ENCODE measurements around the gene MEIOB. TPM values are rescaled to one million over a fixed set of nuclear protein-coding genes. Genes with fewer than 3 reads are reported as not detected.

MEIOB gene
- total RNA-seq, 1 donor from 2014 or later: 3.7 TPM

DNA sequence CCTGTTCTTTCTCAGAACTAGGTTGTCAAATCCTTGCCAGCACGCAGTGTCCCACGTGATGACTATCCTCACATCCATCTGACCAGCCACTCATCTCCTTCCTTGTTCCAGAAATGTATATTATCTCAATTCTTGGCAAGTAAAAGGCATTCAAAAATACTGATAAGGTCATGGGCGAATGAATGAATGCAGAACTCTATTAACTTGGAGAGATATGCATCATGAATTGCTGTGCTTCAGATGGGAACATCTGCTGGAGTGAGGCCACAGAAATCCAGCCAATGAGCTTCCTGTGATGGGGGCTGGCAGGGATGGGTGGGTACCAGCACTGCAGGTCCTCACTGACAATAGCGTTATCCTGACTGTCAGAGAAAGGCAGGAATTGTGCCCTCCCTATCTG lies 26.0 kb downstream of the MEIOB start:
- no peaks in the 10 kb centered on the region for H3K36me3 ChIP-seq
- no peak overlapping the region for H3K27ac Mint-ChIP-seq
- H3K27me3 ChIP-seq: peaks cover 48% of the 10 kb centered on the region
- H3K4me3 ChIP-seq: no peak overlapping the region
- TF ChIP-seq, protein P1, sequence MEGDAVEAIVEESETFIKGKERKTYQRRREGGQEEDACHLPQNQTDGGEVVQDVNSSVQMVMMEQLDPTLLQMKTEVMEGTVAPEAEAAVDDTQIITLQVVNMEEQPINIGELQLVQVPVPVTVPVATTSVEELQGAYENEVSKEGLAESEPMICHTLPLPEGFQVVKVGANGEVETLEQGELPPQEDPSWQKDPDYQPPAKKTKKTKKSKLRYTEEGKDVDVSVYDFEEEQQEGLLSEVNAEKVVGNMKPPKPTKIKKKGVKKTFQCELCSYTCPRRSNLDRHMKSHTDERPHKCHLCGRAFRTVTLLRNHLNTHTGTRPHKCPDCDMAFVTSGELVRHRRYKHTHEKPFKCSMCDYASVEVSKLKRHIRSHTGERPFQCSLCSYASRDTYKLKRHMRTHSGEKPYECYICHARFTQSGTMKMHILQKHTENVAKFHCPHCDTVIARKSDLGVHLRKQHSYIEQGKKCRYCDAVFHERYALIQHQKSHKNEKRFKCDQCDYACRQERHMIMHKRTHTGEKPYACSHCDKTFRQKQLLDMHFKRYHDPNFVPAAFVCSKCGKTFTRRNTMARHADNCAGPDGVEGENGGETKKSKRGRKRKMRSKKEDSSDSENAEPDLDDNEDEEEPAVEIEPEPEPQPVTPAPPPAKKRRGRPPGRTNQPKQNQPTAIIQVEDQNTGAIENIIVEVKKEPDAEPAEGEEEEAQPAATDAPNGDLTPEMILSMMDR (IDR thresholded peaks at IDR 0.05): no peak
- no peak for TF ChIP-seq EZH2phosphoT487 (IDR thresholded peaks at IDR 0.05)
- no peak for TF ChIP-seq EZH2 (IDR thresholded peaks at IDR 0.05)
- no peak overlapping the region for H3K27ac ChIP-seq
- no peaks in the 10 kb centered on the region for H3K4me1 ChIP-seq
- H4K20me1 ChIP-seq (ENCODE audit: low read depth): no peaks in the 10 kb centered on the region
- DNase-seq (ENCODE audit: low spot score): no peak
- no peak overlapping the region for H3K9ac ChIP-seq
- no peak overlapping the region for H3K4me2 ChIP-seq
- H2AFZ ChIP-seq (replicated peaks): no peak overlapping the region
- H3K36me3 Mint-ChIP-seq: no peaks in the 10 kb centered on the region
- H3F3A ChIP-seq (ENCODE audit: low read depth): no peaks in the 10 kb centered on the region
- H3K27me3 Mint-ChIP-seq (ENCODE audit: insufficient read depth, low read depth): no peaks in the 10 kb centered on the region
- H3K9me3 ChIP-seq (ENCODE audit: low read depth): no peaks in the 10 kb centered on the region
- no peaks in the 10 kb centered on the region for H3K9me3 Mint-ChIP-seq
- H3K4me1 Mint-ChIP-seq: no peaks in the 10 kb centered on the region
- H3K4me3 Mint-ChIP-seq: no peak overlapping the region
- H3K79me2 ChIP-seq (ENCODE audit: low read depth): no peaks in the 10 kb centered on the region

DNA sequence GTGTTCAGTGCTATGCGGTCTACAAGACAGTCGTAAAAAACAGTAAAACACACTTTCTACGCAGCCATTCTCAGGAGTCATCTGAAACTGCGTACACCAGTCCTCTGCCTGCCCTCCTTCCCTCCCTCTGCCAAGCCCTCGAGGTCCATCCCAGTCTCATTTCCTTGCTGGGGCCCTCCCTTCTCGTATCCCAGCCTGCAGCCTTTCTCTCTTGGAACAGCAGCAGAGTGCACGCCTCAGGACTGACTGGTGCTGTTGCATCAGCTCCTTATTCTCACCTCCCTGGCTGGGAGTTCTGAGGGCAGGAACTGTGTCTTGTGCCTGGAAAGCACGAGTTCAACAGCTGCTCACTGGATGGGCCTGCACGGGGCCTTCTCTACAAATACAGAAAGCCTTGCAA lies 32.4 kb downstream of the MEIOB start:
- H3K9ac ChIP-seq: peak overlapping the region; percentile 30
- H3K27me3 ChIP-seq: no peaks in the 10 kb centered on the region
- no peaks in the 10 kb centered on the region for H3K4me1 Mint-ChIP-seq
- H3K27ac ChIP-seq: no peak overlapping the region
- no peaks in the 10 kb centered on the region for H3K9me3 Mint-ChIP-seq
- no peaks in the 10 kb centered on the region for H3K9me3 ChIP-seq (ENCODE audit: low read depth)
- no peaks in the 10 kb centered on the region for H3K4me1 ChIP-seq
- no peaks in the 10 kb centered on the region for H3K36me3 Mint-ChIP-seq
- H3K27ac Mint-ChIP-seq: peak overlapping the region; percentile 79
- H3K79me2 ChIP-seq (ENCODE audit: low read depth): no peaks in the 10 kb centered on the region
- no peaks in the 10 kb centered on the region for H3F3A ChIP-seq (ENCODE audit: low read depth)
- H3K4me3 Mint-ChIP-seq: no peak overlapping the region
- no peak for TF ChIP-seq EZH2phosphoT487 (IDR thresholded peaks at IDR 0.05)
- no peak for TF ChIP-seq EZH2 (IDR thresholded peaks at IDR 0.05)
- TF ChIP-seq, protein P1 (IDR thresholded peaks at IDR 0.05): no peak
- no peak overlapping the region for H3K4me3 ChIP-seq
- no peak overlapping the region for H3K4me2 ChIP-seq
- DNase-seq (ENCODE audit: low spot score): no peak
- H3K27me3 Mint-ChIP-seq (ENCODE audit: insufficient read depth, low read depth): peaks cover 3% of the 10 kb centered on the region
- H4K20me1 ChIP-seq (ENCODE audit: low read depth): no peaks in the 10 kb centered on the region
- no peak overlapping the region for H2AFZ ChIP-seq (replicated peaks)
- no peaks in the 10 kb centered on the region for H3K36me3 ChIP-seq

DNA sequence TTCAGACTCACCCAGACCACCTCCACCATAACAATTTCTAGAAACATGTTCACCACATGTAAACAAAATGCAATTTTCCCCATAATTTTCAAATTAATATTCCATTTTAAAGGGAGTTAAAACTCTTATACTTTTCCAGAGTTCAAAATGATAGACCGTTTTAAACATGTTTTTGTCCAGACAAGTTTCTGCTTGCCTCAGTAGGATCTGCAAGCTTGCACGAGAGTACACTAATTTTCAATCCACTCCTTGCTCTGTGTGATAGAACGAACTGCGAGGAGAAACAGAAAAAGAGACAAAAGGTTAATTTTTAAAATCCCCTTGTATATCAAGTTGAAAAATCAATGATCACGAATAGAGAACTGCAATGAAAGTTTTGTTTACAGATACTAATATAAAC lies 37.9 kb downstream of the MEIOB start:
- H3K4me2 ChIP-seq: no peak overlapping the region
- no peak overlapping the region for H3K27ac ChIP-seq
- no peak for DNase-seq (ENCODE audit: low spot score)
- H3K4me1 ChIP-seq: no peaks in the 10 kb centered on the region
- no peak overlapping the region for H3K4me3 ChIP-seq
- H2AFZ ChIP-seq (replicated peaks): no peak overlapping the region
- H3K36me3 ChIP-seq: no peaks in the 10 kb centered on the region
- no peaks in the 10 kb centered on the region for H4K20me1 ChIP-seq (ENCODE audit: low read depth)
- H3K79me2 ChIP-seq (ENCODE audit: low read depth): no peaks in the 10 kb centered on the region
- H3F3A ChIP-seq (ENCODE audit: low read depth): peaks cover 6% of the 10 kb centered on the region
- H3K9ac ChIP-seq: no peak overlapping the region
- Mint-ChIP-seq H3K27ac (no peak overlapping the region), H3K4me1 (peaks cover 2% of the 10 kb centered on the region), H3K36me3 (peaks cover 1% of the 10 kb centered on the region), H3K4me3 (no peak overlapping the region), H3K27me3 (ENCODE audit: insufficient read depth, low read depth) (peaks cover 4% of the 10 kb centered on the region), H3K9me3 (no peaks in the 10 kb centered on the region)
- no peaks in the 10 kb centered on the region for H3K27me3 ChIP-seq
- TF ChIP-seq EZH2phosphoT487 (IDR thresholded peaks at IDR 0.05): no peak
- H3K9me3 ChIP-seq (ENCODE audit: low read depth): no peaks in the 10 kb centered on the region

DNA sequence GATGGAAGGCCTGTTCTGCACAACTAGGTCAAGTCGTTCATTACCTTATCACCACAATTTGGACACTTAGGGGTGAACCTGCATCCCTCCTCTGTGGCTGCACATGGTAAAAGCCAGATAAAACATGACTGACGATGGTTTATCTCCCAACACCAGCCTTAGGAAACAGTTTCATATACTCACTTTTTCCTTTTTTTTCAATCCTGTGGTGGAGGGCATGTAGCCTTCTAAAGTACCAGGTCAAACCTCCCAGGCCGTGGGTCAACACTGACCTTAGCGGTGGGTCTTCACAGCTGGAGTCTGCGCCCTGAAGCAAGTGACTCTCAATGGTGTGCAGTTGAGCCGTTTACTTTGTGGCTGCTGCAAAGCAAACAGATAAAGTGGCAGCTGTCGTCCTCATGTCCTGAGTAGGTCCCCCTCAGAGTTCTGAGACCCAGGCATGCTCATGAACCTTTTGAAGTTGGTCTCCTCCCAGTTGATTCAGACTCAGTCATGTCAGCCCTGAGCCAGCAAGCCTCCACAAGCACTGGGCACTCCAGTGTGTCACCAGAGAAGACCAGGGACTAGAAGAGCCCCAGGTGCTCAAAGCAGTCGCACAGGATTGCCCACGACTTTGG lies 39.0 kb downstream of the MEIOB start:
- no peaks in the 10 kb centered on the region for H3K9me3 ChIP-seq (ENCODE audit: low read depth)
- H3K27ac ChIP-seq: no peak overlapping the region
- Mint-ChIP-seq H3K27me3 (ENCODE audit: insufficient read depth, low read depth) (peaks cover 4% of the 10 kb centered on the region), H3K9me3 (no peaks in the 10 kb centered on the region), H3K36me3 (peaks cover 1% of the 10 kb centered on the region), H3K4me3 (no peak overlapping the region), H3K27ac (no peak overlapping the region), H3K4me1 (peaks cover 11% of the 10 kb centered on the region)
- H3F3A ChIP-seq (ENCODE audit: low read depth): peaks cover 6% of the 10 kb centered on the region
- H3K4me2 ChIP-seq: no peak overlapping the region
- no peak for DNase-seq (ENCODE audit: low spot score)
- H3K36me3 ChIP-seq: no peaks in the 10 kb centered on the region
- H4K20me1 ChIP-seq (ENCODE audit: low read depth): no peaks in the 10 kb centered on the region
- H3K9ac ChIP-seq: no peak overlapping the region
- peaks cover 11% of the 10 kb centered on the region for H3K79me2 ChIP-seq (ENCODE audit: low read depth)
- TF ChIP-seq EZH2phosphoT487 (IDR thresholded peaks at IDR 0.05) (no peak), EZH2 (IDR thresholded peaks at IDR 0.05) (no peak)
- TF ChIP-seq, protein P1 (IDR thresholded peaks at IDR 0.05): no peak
- H3K4me1 ChIP-seq: peaks cover 8% of the 10 kb centered on the region
- H2AFZ ChIP-seq (replicated peaks): no peak overlapping the region
- no peak overlapping the region for H3K4me3 ChIP-seq
- H3K27me3 ChIP-seq: no peaks in the 10 kb centered on the region
